ENCODE measurements around the gene RAP2A.

DNA sequence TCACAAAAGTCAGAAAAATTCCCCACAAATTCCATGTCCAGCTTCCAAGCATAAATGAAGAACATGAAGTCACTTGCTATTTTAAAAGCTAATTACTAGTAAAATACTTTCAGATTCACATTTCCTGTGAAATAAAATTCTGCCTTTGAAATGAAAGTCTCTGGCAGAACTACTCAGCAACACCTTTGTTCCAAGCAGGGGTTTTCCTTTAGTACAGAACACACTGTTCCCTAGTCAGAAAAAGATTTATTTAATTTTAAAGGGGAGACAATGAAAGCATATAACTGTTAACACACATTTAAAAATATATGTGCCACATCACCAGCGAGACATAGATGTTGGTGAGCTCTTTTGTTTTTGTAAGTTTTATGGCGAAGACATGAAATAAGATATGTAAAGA is 26.4 kb upstream of the RAP2A start:
- TF ChIP-seq, protein P1, sequence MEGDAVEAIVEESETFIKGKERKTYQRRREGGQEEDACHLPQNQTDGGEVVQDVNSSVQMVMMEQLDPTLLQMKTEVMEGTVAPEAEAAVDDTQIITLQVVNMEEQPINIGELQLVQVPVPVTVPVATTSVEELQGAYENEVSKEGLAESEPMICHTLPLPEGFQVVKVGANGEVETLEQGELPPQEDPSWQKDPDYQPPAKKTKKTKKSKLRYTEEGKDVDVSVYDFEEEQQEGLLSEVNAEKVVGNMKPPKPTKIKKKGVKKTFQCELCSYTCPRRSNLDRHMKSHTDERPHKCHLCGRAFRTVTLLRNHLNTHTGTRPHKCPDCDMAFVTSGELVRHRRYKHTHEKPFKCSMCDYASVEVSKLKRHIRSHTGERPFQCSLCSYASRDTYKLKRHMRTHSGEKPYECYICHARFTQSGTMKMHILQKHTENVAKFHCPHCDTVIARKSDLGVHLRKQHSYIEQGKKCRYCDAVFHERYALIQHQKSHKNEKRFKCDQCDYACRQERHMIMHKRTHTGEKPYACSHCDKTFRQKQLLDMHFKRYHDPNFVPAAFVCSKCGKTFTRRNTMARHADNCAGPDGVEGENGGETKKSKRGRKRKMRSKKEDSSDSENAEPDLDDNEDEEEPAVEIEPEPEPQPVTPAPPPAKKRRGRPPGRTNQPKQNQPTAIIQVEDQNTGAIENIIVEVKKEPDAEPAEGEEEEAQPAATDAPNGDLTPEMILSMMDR (IDR thresholded peaks at IDR 0.05; ENCODE audit: borderline replicate concordance, extremely low read depth, low read length, poor library complexity, severe bottlenecking): no peak
- TF ChIP-seq EZH2 (IDR thresholded peaks at IDR 0.05; ENCODE audit: borderline replicate concordance, low read depth, low read length, severe bottlenecking): no peak

Data from DND-41 (cell line).